Measurements from ENCODE around the gene SDCCAG8. TPM values are rescaled to one million over a fixed set of nuclear protein-coding genes. Genes with fewer than 3 reads are reported as not detected.

Gene SDCCAG8
- total RNA-seq, 1 experiment from 2014 or later = 14.0 TPM

GRCh38 chr1:243454328-243454997 is 198.6 kb downstream of the SDCCAG8 start:
- no peaks in the 10 kb centered on the region for H3K27me3 ChIP-seq (ENCODE audit: control insufficient read depth, insufficient read depth, low read length)
- BruUV-seq (replicated peaks) = no TSS peak
- in situ Hi-C loops (cut with HindIII; ENCODE audit: low pct_unique_long_range_greater_than_20kb, low sequenced_read_pairs) (no loop called here), intact Hi-C loops (cut with micrococcal nuclease; ENCODE audit: unreplicated experiment) (no loop called here)
- no peaks in the 10 kb centered on the region for H3K4me1 ChIP-seq (ENCODE audit: control insufficient read depth, insufficient read depth, low read length)
- POLR2A ChIA-PET = no interaction called here
- TF ChIP-seq CTCF (IDR thresholded peaks at IDR 0.05) (no peak), TCF7L2 (IDR thresholded peaks at IDR 0.05; ENCODE audit: low read depth, low read length) (no peak), POLR2AphosphoS5 (IDR thresholded peaks at IDR 0.05; ENCODE audit: low read depth, low read length) (no peak), REST (IDR thresholded peaks at IDR 0.05; ENCODE audit: insufficient read depth in 1 of 2, low read depth in 2 of 2, low read length in 1 of 2) (no peak), SIN3A (IDR thresholded peaks at IDR 0.05; ENCODE audit: borderline replicate concordance, insufficient read depth, low read depth, low read length) (no peak)
- H3K36me3 ChIP-seq (ENCODE audit: control insufficient read depth, insufficient read depth, low read length) = no peaks in the 10 kb centered on the region
- H3K4me3 ChIP-seq (ENCODE audit: low read depth in 2 of 2, low read length in 2 of 2) = no peak overlapping the region
- ATAC-seq (no peak), DNase-seq (ENCODE audit: low read depth, low spot score) (no peak)
- CTCF ChIA-PET = no interaction called here
- no peaks in the 10 kb centered on the region for H3K9me3 ChIP-seq (ENCODE audit: control insufficient read depth, insufficient read depth, low read depth, low read length)
- H3K27ac ChIP-seq (ENCODE audit: low read length) = no peak overlapping the region

- H3K36me3 ChIP-seq (ENCODE audit: control insufficient read depth, insufficient read depth, low read length) = no peaks in the 10 kb centered on the region
- no peak for TF ChIP-seq POLR2AphosphoS5 (IDR thresholded peaks at IDR 0.05; ENCODE audit: low read depth, low read length)
- no peak for TF ChIP-seq REST (IDR thresholded peaks at IDR 0.05; ENCODE audit: insufficient read depth in 1 of 2, low read depth in 2 of 2, low read length in 1 of 2)
- no peak for TF ChIP-seq CTCF (IDR thresholded peaks at IDR 0.05)
- no TSS peak for BruUV-seq (replicated peaks)
- ChIA-PET POLR2A (interaction anchor here (0.6 to 0.7 kb wide), 2 partner anchors 67 to 120 kb away, joined by 3 read pairs; no protein-coding TSS in a partner anchor), CTCF (no interaction called here)
- no peak for DNase-seq (ENCODE audit: low read depth, low spot score)
- no peaks in the 10 kb centered on the region for H3K9me3 ChIP-seq (ENCODE audit: control insufficient read depth, insufficient read depth, low read depth, low read length)
- no peak for ATAC-seq
- no peaks in the 10 kb centered on the region for H3K27me3 ChIP-seq (ENCODE audit: control insufficient read depth, insufficient read depth, low read length)
- no peak overlapping the region for H3K4me3 ChIP-seq (ENCODE audit: low read depth in 2 of 2, low read length in 2 of 2)
- intact Hi-C loops (cut with micrococcal nuclease; ENCODE audit: unreplicated experiment) = no loop called here
- in situ Hi-C loops (cut with HindIII; ENCODE audit: low pct_unique_long_range_greater_than_20kb, low sequenced_read_pairs) = no loop called here
- H3K27ac ChIP-seq (ENCODE audit: low read length) = no peak overlapping the region
- no peaks in the 10 kb centered on the region for H3K4me1 ChIP-seq (ENCODE audit: control insufficient read depth, insufficient read depth, low read length)
Measured at GRCh38 chr1:243455760-243456651, 200.2 kb downstream of the SDCCAG8 start.
